Fibroblast of lung (primary cell): ENCODE data around the gene ALOX12B.

Experiments used
- CTCF ChIP-seq, 2 donors: IDR thresholded peaks in 1 of 2; conservative IDR thresholded peaks in 1 of 2; 1 replicate in 1 of 2; 2 replicates in 1 of 2; pipeline ENCODE4 v1.5.1; 2011 to 2012; ENCODE audit warnings: low read length in 2 of 2, control low read depth in 1 of 2, inconsistent platforms in 1 of 2, low read depth in 1 of 2, mild to moderate bottlenecking in 1 of 2
- EZH2 ChIP-seq: IDR thresholded peaks from 2 replicates; pipeline ENCODE4 v1.5.1; 2012; ENCODE audit warnings: low read length, control low read depth, mild to moderate bottlenecking; ENCODE audit errors: missing control alignments

DNA sequence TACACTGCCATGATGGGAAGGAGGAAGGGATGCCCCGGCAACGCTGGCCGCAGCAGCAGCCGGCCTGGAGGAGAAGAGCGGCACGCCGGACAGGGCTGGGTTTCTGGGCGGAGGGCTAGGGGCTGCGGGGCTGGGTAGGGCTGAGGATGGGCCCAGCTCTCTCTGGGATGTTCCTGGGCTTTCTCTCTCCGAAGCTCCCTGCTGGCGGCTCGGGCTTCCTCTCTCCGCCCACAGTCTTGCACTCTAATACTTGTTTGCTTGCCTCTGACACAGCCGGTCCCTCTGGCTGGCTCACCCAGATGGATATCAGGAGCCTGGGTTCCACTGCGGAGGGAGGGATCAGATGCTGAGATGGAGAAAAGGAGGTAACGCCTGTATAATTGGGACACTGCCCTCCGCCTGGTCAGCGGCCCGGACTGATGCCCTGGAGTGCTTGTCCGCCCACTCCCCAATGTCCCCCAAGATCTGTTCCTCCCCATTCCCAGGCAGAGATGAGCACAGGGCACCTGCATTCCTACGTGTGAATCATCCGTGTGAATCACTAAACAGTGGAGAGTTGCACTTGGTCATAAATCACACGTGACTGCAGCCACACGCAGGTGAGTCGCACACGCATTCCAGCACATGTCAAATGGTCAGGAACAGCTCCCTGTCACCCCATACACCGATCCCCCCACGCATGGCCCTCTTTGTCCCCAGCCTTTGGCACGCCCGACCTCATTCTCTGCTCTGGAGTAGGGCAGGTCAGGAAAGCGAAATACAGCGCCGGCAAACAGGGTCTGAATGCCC lies 30.7 kb upstream of the ALOX12B start, which contains the start of gene ALOXE3:
- no peak for TF ChIP-seq EZH2
- no peak for TF ChIP-seq CTCF (conservative IDR thresholded peaks at IDR 0.05 in 1 of 2, IDR thresholded peaks at IDR 0.05 in 1 of 2; ENCODE audit: low read depth in 1 of 2, low read length in 2 of 2)
